GM12878 (cell line): ENCODE data around the gene DAAM1. TPM values are rescaled to one million over a fixed set of nuclear protein-coding genes. Genes with fewer than 3 reads are reported as not detected.

Experiments used
- ATF3 ChIP-seq: IDR thresholded peaks from 2 replicates; pipeline ENCODE4 v1.6.1; 2011; ENCODE audit warnings: low read depth, mild to moderate bottlenecking, low read length, moderate library complexity, borderline replicate concordance; ENCODE audit errors: extremely low read depth
- CREM ChIP-seq: IDR thresholded peaks from 2 replicates; pipeline ENCODE4 v1.6.1; 2014; ENCODE audit warnings: antibody characterized with exemption, low read depth
- DPF2 ChIP-seq: fragments of 450-650 bp; IDR thresholded peaks from 2 replicates; pipeline ENCODE4 v1.6.1; 2017; ENCODE audit warnings: mild to moderate bottlenecking
- E2F8 ChIP-seq: fragments of 450-650 bp; IDR thresholded peaks from 2 replicates; pipeline ENCODE4 v1.6.1; 2018; ENCODE audit warnings: mild to moderate bottlenecking, low read depth, moderate library complexity; ENCODE audit not compliant: partially characterized antibody
- EED ChIP-seq: sonication (generic); IDR thresholded peaks from 2 replicates; pipeline ENCODE4 v1.6.1; 2016; ENCODE audit warnings: antibody characterized with exemption, low read depth
- EP300 ChIP-seq, 2 experiments: fragments of 150-350 bp in 1 of 2; IDR thresholded peaks; 2 replicates each; pipeline ENCODE4 v1.6.1; 2011 to 2012; ENCODE audit warnings: low read depth in 2 of 2, low read length in 2 of 2, borderline replicate concordance in 1 of 2, improper control_type of control experiment in 1 of 2, inconsistent platforms in 1 of 2; ENCODE audit not compliant: control insufficient read depth in 1 of 2
- NR2F1 ChIP-seq: fragments of 450-650 bp; conservative IDR thresholded peaks from 2 replicates; pipeline ENCODE4 v1.6.1; 2017; ENCODE audit warnings: mild to moderate bottlenecking
- PAX8 ChIP-seq: fragments of 450-650 bp; IDR thresholded peaks from 2 replicates; pipeline ENCODE4 v1.6.1; 2017; ENCODE audit warnings: mild to moderate bottlenecking, moderate library complexity
- SIX5 ChIP-seq: IDR thresholded peaks from 2 replicates; pipeline ENCODE4 v1.6.1; 2011; ENCODE audit warnings: mild to moderate bottlenecking, low read depth, low read length, moderate library complexity; ENCODE audit not compliant: severe bottlenecking
- SREBF1 ChIP-seq: IDR thresholded peaks from 2 replicates; pipeline ENCODE4 v1.6.1; 2012; ENCODE audit warnings: mild to moderate bottlenecking, low read length
- SREBF2 ChIP-seq: IDR thresholded peaks from 2 replicates; pipeline ENCODE4 v1.6.1; 2012; ENCODE audit warnings: mild to moderate bottlenecking, low read length
- ZBED1 ChIP-seq: IDR thresholded peaks from 2 replicates; pipeline ENCODE4 v1.6.1; 2016; ENCODE audit warnings: borderline replicate concordance
- ZNF24 ChIP-seq: fragments of 450-650 bp; IDR thresholded peaks from 2 replicates; pipeline ENCODE4 v1.6.1; 2017; ENCODE audit warnings: antibody characterized with exemption, mild to moderate bottlenecking
- ZNF592 ChIP-seq: fragments of 450-650 bp; IDR thresholded peaks from 2 replicates; pipeline ENCODE4 v1.6.1; 2017; ENCODE audit warnings: mild to moderate bottlenecking, moderate library complexity
- polyA plus RNA-seq, 11 experiments: library from polyadenylated mRNA; depleted of rRNA in 4 of 11; unstranded in 6 of 11; stranded (reverse) in 5 of 11; fragments of >200 nt; fragmentation: Nextera tagmentation in 4 of 11; fragmentation: Illumina TruSeq in 1 of 11; extraction: Ambion mirVana in 4 of 11; extraction: Trizol in 1 of 11; gene quantifications; 1 replicate in 1 of 11; 2 replicates in 10 of 11; pipeline versions ENCODE4 v1.2.1 to v1.2.3, GENCODE V29; 2011 to 2016; ENCODE audit warnings: inconsistent platforms in 2 of 11, missing spikeins in 2 of 11, low read depth in 1 of 11
- total RNA-seq, 4 experiments: library from RNA; depleted of rRNA in 3 of 4; stranded (reverse); fragments of >200 nt in 3 of 4; fragmentation: Illumina TruSeq in 1 of 4; extraction: Trizol in 1 of 4; gene quantifications; 2 replicates each; pipeline versions ENCODE4 v1.2.1 to v1.2.3, GENCODE V29; 2013 to 2021

DAAM1 gene
- total and polyA plus RNA-seq, 10 of the 15 experiments (the other 5 are each of a cell fraction or from before 2014, with no cell fraction given) = 13.8 to 32.4 (median 24.2) TPM

- TF ChIP-seq E2F8 (no peak), ZNF24 (no peak), PAX8 (no peak), ATF3 (no peak), EP300 (IDR thresholded peaks at IDR 0.05; ENCODE audit: borderline replicate concordance in 1 of 2, control insufficient read depth in 1 of 2, low read depth in 2 of 2, low read length in 2 of 2) (no peak), ZNF592 (no peak), SREBF2 (no peak), EED (no peak), DPF2 (no peak), CREM (no peak), SREBF1 (no peak), NR2F1 (no peak), ZBED1 (no peak), SIX5 (no peak)
- TF ChIP-seq, all 136 proteins: peak for 0
Observed at GRCh38 chr14:59338761-59339160, 150.3 kb downstream of the DAAM1 start (continued).
